ENCODE data around the gene PIK3AP1. TPM values are rescaled to one million over a fixed set of nuclear protein-coding genes. Genes with fewer than 3 reads are reported as not detected.

Gene PIK3AP1
- total and polyA plus RNA-seq, 2 of the 13 experiments (the other 11 are each of a cell fraction or from before 2014, with no cell fraction given) = 3.6 to 13.8 TPM

- no peak for TF ChIP-seq GPBP1L1 (CRISPR knock-in tag; IDR thresholded peaks at IDR 0.05)
- TF ChIP-seq ZBTB21 (CRISPR knock-in tag; IDR thresholded peaks at IDR 0.05) = no peak
- TF ChIP-seq TARDBP (CRISPR knock-in tag; IDR thresholded peaks at IDR 0.05) = no peak
- no peak for TF ChIP-seq ZFP1 (CRISPR knock-in tag; IDR thresholded peaks at IDR 0.05)
- no peak; the same call in 1 of the 2 replicates for TF ChIP-seq ZBTB7B (CRISPR knock-in tag; IDR thresholded peaks at IDR 0.05)
- TF ChIP-seq, protein P1, sequence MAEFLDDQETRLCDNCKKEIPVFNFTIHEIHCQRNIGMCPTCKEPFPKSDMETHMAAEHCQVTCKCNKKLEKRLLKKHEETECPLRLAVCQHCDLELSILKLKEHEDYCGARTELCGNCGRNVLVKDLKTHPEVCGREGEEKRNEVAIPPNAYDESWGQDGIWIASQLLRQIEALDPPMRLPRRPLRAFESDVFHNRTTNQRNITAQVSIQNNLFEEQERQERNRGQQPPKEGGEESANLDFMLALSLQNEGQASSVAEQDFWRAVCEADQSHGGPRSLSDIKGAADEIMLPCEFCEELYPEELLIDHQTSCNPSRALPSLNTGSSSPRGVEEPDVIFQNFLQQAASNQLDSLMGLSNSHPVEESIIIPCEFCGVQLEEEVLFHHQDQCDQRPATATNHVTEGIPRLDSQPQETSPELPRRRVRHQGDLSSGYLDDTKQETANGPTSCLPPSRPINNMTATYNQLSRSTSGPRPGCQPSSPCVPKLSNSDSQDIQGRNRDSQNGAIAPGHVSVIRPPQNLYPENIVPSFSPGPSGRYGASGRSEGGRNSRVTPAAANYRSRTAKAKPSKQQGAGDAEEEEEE (CRISPR knock-in tag; IDR thresholded peaks at IDR 0.05; ENCODE audit: borderline replicate concordance) = no peak
- TF ChIP-seq USF2 (IDR thresholded peaks at IDR 0.05; ENCODE audit: low read depth, low read length) = no peak
- no peak for TF ChIP-seq USF2 (CRISPR knock-in tag; IDR thresholded peaks at IDR 0.05; ENCODE audit: borderline replicate concordance)
- no peak for TF ChIP-seq DBP (CRISPR knock-in tag; IDR thresholded peaks at IDR 0.05; ENCODE audit: not compliant biosample characterization)
- TF ChIP-seq ZNF790 (CRISPR knock-in tag; IDR thresholded peaks at IDR 0.05; ENCODE audit: borderline replicate concordance) = no peak
- TF ChIP-seq CSRNP2 (CRISPR knock-in tag; conservative IDR thresholded peaks at IDR 0.05; ENCODE audit: low read depth) = no peak
- 0 out of 2 replicates have a peak, but pooled peaks have one; percentile 14 for TF ChIP-seq PHF20 (CRISPR knock-in tag; IDR thresholded peaks at IDR 0.05)
- no peak for TF ChIP-seq PAF1 (CRISPR knock-in tag; IDR thresholded peaks at IDR 0.05)
- TF ChIP-seq ATF3 (CRISPR knock-in tag; IDR thresholded peaks at IDR 0.05) = no peak
- no peak for TF ChIP-seq ZFP36L2 (CRISPR knock-in tag; IDR thresholded peaks at IDR 0.05)
- no peak for TF ChIP-seq ZFP90 (CRISPR knock-in tag; IDR thresholded peaks at IDR 0.05; ENCODE audit: borderline replicate concordance)
- TF ChIP-seq, protein P2, sequence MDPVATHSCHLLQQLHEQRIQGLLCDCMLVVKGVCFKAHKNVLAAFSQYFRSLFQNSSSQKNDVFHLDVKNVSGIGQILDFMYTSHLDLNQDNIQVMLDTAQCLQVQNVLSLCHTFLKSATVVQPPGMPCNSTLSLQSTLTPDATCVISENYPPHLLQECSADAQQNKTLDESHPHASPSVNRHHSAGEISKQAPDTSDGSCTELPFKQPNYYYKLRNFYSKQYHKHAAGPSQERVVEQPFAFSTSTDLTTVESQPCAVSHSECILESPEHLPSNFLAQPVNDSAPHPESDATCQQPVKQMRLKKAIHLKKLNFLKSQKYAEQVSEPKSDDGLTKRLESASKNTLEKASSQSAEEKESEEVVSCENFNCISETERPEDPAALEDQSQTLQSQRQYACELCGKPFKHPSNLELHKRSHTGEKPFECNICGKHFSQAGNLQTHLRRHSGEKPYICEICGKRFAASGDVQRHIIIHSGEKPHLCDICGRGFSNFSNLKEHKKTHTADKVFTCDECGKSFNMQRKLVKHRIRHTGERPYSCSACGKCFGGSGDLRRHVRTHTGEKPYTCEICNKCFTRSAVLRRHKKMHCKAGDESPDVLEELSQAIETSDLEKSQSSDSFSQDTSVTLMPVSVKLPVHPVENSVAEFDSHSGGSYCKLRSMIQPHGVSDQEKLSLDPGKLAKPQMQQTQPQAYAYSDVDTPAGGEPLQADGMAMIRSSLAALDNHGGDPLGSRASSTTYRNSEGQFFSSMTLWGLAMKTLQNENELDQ (CRISPR knock-in tag; IDR thresholded peaks at IDR 0.05; ENCODE audit: borderline replicate concordance) = no peak
- TF ChIP-seq RXRB (CRISPR knock-in tag; IDR thresholded peaks at IDR 0.05; ENCODE audit: borderline replicate concordance) = no peak
- no peak for TF ChIP-seq ZNF629 (CRISPR knock-in tag; conservative IDR thresholded peaks at IDR 0.05)
Observed at GRCh38 chr10:96720422-96721206, at the start of gene PIK3AP1 (continued).
